GM12878 (cell line): ENCODE data around the gene CD200R1L.

Experiments used
- CEBPB ChIP-seq, 2 experiments: fragments of 150-350 bp in 1 of 2; IDR thresholded peaks; 2 replicates each; pipeline ENCODE4 v1.6.1; 2012 to 2014; ENCODE audit warnings: low read depth in 2 of 2, low read length in 2 of 2, borderline replicate concordance in 1 of 2, inconsistent platforms in 1 of 2
- CTCF ChIP-seq, 3 experiments: IDR thresholded peaks in 2 of 3; conservative IDR thresholded peaks in 1 of 3; 2 replicates each; pipeline ENCODE4 v1.5.1; 2011; ENCODE audit warnings: low read depth in 3 of 3, low read length in 3 of 3, mild to moderate bottlenecking in 3 of 3, control low read depth in 2 of 3, moderate library complexity in 2 of 3, inconsistent platforms in 1 of 3, mixed read lengths in 1 of 3; ENCODE audit not compliant: control insufficient read depth in 2 of 3, insufficient read depth in 1 of 3; ENCODE audit errors: extremely low read depth in 1 of 3
- KDM1A ChIP-seq: fragments of 200-600 bp; sonication (generic); IDR thresholded peaks from 2 replicates; pipeline ENCODE4 v1.6.1; 2016; ENCODE audit warnings: borderline replicate concordance
- NFIC ChIP-seq: IDR thresholded peaks from 2 replicates; pipeline ENCODE4 v1.6.1; 2012; ENCODE audit warnings: low read depth, mild to moderate bottlenecking, inconsistent platforms, low read length, moderate library complexity
- SIN3A ChIP-seq: IDR thresholded peaks from 2 replicates; pipeline ENCODE4 v1.6.1; 2012; ENCODE audit warnings: low read depth, low read length, improper control_type of control experiment
- YY1 ChIP-seq: IDR thresholded peaks from 2 replicates; pipeline ENCODE4 v1.6.1; 2011; ENCODE audit warnings: low read depth, mild to moderate bottlenecking, low read length
- ZSCAN29 ChIP-seq: fragments of 450-650 bp; IDR thresholded peaks from 2 replicates; pipeline ENCODE4 v1.6.1; 2017; ENCODE audit warnings: mild to moderate bottlenecking, moderate library complexity

- TF ChIP-seq SIN3A (no peak), NFIC (no peak), ZSCAN29 (no peak), YY1 (no peak), CEBPB (IDR thresholded peaks at IDR 0.05; ENCODE audit: borderline replicate concordance in 1 of 2, low read depth in 2 of 2, low read length in 2 of 2) (no peak), KDM1A (no peak), CTCF (IDR thresholded peaks at IDR 0.05 in 2 of 3, conservative IDR thresholded peaks at IDR 0.05 in 1 of 3; ENCODE audit: control insufficient read depth in 2 of 3, extremely low read depth in 1 of 3, insufficient read depth in 1 of 3, low read depth in 3 of 3, low read length in 3 of 3) (no peak)
These were observed 34.6 kb downstream of the CD200R1L start for GRCh38 chr3:112811917-112812660.
